RCC 7860 (cell line): ENCODE results near the gene KLF2.
"Not testable (repeated sequence)": the region's sequence is repeated elsewhere in the genome, so short reads cannot be mapped to it uniquely, and the experiment has no call there.

ENCODE experiments used
- DNase-seq: peaks from one replicate; pipeline ENCODE4 v3.0.0-alpha.2; 2015; ENCODE audit warnings: low spot score
- FAIRE-seq: peaks from 2 replicates; lab custom pipeline; 2012; peaks lifted over from hg19 to GRCh38; lab: Jason Lieb, UNC

The KLF2 gene

GRCh38 chr19:16336571-16336970, 11.9 kb downstream of the KLF2 start:
- FAIRE-seq (no peak), DNase-seq (no peak)

- no peak for FAIRE-seq
- DNase-seq: peak; percentile 66
Measured at GRCh38 chr19:16337809-16338469, 13.3 kb downstream of the KLF2 start.

- peak; percentile 98 for FAIRE-seq
- peak; percentile 98 for DNase-seq
Measured at GRCh38 chr19:16338470-16339360, 14.1 kb downstream of the KLF2 start.

- DNase-seq (no peak), FAIRE-seq (no peak)
Measured at GRCh38 chr19:16339361-16339725, 14.7 kb downstream of the KLF2 start.

- FAIRE-seq (no peak), DNase-seq (peak; percentile 22)
Measured at GRCh38 chr19:16340092-16340491, 15.5 kb downstream of the KLF2 start.

GRCh38 chr19:16340654-16341053, 16.0 kb downstream of the KLF2 start:
- FAIRE-seq (no peak), DNase-seq (no peak)

GRCh38 chr19:16342002-16342715, 17.5 kb downstream of the KLF2 start:
- FAIRE-seq: peak; percentile 92
- peak; percentile 86 for DNase-seq

GRCh38 chr19:16343156-16343555, 18.5 kb downstream of the KLF2 start:
- no peak for FAIRE-seq
- DNase-seq: no peak

- FAIRE-seq (no peak), DNase-seq (no peak)
Measured at GRCh38 chr19:16345457-16345856, 20.8 kb downstream of the KLF2 start.

- not testable (repeated sequence) for DNase-seq, FAIRE-seq
Measured at GRCh38 chr19:16347099-16347498, 22.5 kb downstream of the KLF2 start.

- DNase-seq (no peak), FAIRE-seq (no peak)
Measured at GRCh38 chr19:16347706-16348105, 23.1 kb downstream of the KLF2 start.

GRCh38 chr19:16349551-16350152, 25.0 kb downstream of the KLF2 start:
- DNase-seq: no peak
- FAIRE-seq: no peak

GRCh38 chr19:16351133-16351809, 26.6 kb downstream of the KLF2 start:
- DNase-seq (peak; percentile 31), FAIRE-seq (no peak)

- DNase-seq (no peak), FAIRE-seq (no peak)
Measured at GRCh38 chr19:16355293-16356043, 30.8 kb downstream of the KLF2 start.

GRCh38 chr19:16358456-16358855, 33.8 kb downstream of the KLF2 start:
- no peak for FAIRE-seq
- no peak for DNase-seq

- no peak for FAIRE-seq
- DNase-seq: no peak
Measured at GRCh38 chr19:16359074-16359473, 34.4 kb downstream of the KLF2 start.

- FAIRE-seq (no peak), DNase-seq (no peak)
Measured at GRCh38 chr19:16359964-16360363, 35.3 kb downstream of the KLF2 start.

- DNase-seq (no peak), FAIRE-seq (no peak)
Measured at GRCh38 chr19:16360738-16361137, 36.1 kb downstream of the KLF2 start.

- DNase-seq (no peak), FAIRE-seq (no peak)
Measured at GRCh38 chr19:16361254-16361653, 36.6 kb downstream of the KLF2 start.

- DNase-seq: no peak
- no peak for FAIRE-seq
Measured at GRCh38 chr19:16361926-16362325, 37.3 kb downstream of the KLF2 start.
